HUDEP-2 (cell line): Measurements from ENCODE around the gene GLYATL1B.
"Not testable (repeated sequence)": the region's sequence is repeated elsewhere in the genome, so short reads cannot be mapped to it uniquely, and the experiment has no call there.

Experiments used
- DNase-seq, 76 experiments: peaks; one replicate each; lab custom pipeline; 2025; ENCODE audit not compliant: unreplicated experiment in 76 of 76; lab: John Stamatoyannopoulos, UW

Gene GLYATL1B, protein sequence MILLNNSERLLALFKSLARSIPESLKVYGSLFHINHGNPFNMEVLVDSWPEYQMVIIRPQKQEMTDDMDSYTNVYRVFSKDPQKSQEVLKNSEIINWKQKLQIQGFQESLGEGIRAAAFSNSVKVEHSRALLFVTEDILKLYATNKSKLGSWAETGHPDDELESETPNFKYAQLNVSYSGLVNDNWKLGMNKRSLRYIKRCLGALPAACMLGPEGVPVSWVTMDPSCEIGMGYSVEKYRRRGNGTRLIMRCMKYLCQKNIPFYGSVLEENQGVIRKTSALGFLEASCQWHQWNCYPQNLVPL

GRCh38 chr11:59086007-59086406 lies at the start of gene GLYATL1B:
GLYATL1B (plus strand) TSS chr11:59086307; CDS start chr11:59086307, 0 bp downstream.
- DNase-seq, result not testable (repeated sequence)

DNA sequence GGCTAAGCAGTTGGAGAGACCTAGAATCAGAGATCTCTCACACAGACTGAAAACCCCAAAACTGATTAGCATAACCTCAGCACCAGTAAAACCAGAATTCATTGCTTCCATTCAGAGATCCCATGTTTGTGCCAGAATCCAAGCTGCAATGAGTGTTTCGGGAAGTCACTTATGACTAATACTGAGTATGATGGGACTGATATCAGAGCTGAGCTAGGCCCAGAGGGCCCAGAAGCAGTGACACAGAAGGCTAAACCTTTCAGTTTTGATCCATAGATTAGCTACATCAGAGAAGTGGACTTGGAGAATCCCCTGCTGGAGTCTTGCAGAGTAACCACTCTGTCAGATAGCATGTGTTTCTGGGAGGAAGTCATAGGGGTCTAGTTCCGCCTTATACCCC lies 49.6 kb upstream of the GLYATL1B start:
- DNase-seq, result not testable (repeated sequence)

- not testable (repeated sequence) for DNase-seq
Measured at GRCh38 chr11:59037434-59037833, 48.7 kb upstream of the GLYATL1B start.

GRCh38 chr11:59040607-59041006 lies 45.5 kb upstream of the GLYATL1B start:
- DNase-seq, result no peak

GRCh38 chr11:59051383-59051782 lies 34.7 kb upstream of the GLYATL1B start:
- not testable (repeated sequence) for DNase-seq

GRCh38 chr11:59052355-59052754 lies 33.8 kb upstream of the GLYATL1B start:
- DNase-seq, result not testable (repeated sequence)

DNA sequence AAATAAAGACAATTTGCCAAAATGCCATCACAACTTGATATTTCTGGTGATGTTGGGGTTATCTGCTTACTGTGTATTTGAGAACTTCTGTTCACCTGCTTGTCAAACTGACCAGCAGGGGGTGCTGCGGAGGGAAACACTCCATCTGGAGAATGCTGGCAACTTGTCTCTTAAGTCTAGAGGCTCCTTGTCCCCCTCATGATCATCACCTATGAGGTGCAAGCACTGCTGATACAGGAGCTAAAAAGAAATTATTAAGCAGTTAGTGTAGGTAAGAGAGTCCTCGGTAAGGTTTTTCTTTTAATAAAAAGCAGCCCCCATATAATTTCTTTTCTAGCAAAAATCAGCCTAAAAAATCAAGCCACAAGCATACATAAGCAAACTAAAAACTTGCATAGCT lies 32.7 kb upstream of the GLYATL1B start:
- DNase-seq, result peak in 60 of 76 experiments; percentile 4 to 70 (median 39)

DNA sequence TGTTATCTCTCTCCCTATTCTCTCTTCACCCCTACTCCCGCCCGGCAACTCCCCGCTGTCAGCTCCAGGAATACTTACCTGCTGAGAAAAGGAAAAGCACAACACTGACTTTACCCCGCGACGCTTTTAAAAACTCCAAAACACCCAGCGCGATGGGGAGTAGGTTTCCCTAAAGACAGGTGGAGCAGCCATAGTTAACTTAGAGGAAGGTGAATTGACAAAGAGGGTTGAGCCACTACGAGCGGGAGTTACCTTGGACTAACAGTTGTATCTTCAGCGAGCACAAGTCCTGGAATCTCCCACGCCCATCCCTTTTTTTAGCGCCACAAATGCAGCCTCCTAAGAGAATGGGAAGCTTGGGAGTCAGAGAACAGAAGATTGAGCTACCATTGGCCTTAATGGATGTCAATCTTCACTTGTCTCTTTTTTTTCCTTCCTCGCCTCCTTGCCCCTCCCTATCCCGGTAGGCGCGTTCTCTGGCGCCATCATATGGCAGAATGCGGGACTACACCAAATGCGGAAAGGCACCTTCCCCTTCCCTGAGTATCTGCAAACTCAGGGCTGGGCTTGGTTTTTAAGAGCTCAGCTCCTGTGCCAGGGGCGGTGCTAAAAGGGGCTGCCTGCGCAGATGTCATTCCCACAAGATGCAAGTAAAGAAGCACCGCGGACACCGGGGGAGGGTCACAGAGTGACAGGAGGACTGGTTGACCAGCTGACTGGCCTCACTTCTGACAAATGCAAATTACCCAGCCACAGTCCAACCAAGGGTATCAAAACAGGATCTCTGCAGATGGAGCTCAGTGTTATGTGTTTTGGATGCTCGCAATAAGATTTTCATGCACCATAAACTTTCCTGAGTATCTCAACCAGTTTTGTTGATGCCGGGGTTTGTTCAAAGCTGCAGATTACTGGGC lies 27.7 kb upstream of the GLYATL1B start:
- DNase-seq, result peak in 71 of 76 experiments; percentile 5 to 90 (median 66)

DNA sequence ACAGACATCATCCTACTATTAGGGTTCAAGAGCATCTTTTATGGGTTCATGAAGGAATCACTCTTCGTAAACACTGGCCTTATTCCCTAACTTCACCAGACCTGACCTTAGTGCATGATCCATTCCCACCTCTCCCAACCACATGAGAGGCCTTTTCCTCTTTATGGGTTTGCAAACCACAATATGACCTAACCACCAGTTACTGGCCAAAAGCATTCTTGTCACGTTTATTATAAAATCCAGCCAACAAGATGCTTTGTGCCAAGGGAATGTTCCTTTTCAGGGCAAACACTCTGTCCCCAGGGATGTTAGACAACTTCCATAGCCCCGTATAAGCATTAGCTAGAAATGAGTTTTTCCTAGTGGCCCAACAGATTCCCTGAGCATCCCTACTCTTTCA lies 26.0 kb upstream of the GLYATL1B start:
- DNase-seq, result not testable (repeated sequence)

DNA sequence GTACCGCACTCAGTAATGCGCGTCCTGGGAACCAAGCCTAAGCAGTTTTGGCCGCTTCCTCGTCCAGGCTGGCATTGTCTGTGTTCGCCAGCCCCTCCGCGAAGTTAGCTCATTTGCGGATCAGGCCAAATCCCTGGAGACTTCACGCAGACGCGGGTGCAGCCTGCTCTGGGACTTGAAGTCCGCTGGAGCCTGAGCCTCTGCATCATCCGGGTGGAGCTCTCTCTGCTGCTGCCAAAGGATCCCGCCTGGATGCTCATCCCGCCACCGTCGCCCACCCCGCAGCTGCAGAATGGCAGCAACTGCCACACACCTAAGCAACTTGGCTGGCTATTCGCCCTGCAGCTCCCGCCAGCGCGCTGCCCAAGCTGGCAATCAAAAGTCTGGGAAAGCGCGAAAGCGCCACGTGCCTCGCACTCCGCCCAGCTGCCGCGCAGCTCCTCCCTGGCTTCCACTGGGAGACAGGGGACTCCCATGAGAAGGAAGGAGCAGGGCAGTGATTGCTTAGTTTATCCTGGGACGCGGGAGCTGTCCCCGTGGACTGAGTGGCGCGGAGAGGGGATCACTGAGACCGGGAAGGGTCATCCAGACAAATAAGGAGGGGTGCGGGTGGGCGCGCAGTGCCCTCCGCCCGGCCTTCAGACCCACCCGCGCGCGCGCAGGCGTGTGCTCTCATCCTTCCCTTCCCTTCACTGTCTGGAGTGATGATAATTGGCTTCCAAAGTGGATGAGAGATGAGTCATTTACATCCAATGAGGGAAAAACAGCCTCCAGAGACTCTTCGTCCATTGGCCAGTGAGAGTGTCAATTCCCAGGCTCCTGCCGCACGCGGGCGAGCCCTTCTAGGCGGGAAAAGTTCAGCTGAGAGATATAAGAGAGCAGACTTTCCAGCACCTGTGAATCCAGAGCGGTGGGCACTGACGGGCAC lies 23.2 kb upstream of the GLYATL1B start:
- DNase-seq, result no peak

DNA sequence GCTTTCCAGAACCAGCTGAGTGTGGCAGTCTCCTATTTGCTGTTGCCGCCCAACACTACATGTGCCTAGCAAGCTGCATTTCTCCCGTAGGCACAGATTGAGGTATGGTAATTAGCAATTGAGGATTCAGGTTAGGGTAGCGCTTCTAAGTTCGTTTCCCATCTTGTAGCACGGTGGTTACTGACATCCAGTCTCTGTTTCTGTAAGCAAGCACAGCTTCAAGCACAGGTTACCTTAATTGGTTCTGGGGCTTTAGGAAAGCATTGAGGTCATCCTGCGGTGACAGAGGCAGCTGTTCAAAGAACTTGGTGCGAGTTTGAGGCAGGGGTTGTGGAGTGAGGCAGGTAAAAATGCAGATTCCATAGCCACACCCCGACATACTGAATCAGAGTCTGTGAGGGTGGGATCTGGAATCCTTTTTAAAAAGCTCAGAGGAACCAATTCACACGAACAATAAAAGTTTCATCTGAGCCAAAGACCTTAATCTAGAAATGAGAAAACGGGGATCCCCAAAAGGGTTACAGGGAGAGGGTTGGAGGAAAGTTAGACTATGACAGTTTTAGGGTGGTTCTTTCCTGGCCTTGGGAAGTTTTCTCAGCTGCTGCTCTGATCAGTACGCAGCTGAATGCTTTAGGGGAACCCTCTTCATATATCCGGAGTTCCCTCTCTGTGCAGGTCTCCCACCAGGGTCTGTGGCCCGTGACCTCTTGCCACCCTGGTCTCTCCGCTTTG lies 21.9 kb upstream of the GLYATL1B start:
- DNase-seq, result not testable (repeated sequence)

GRCh38 chr11:59069087-59069486 lies 17.0 kb upstream of the GLYATL1B start:
- no peak for DNase-seq

- no peak for DNase-seq
Measured at GRCh38 chr11:59076876-59077571, 9.1 kb upstream of the GLYATL1B start.

GRCh38 chr11:59078435-59078834 lies 7.7 kb upstream of the GLYATL1B start:
- no peak for DNase-seq

- no peak for DNase-seq
Measured at GRCh38 chr11:59079086-59079485, 7.0 kb upstream of the GLYATL1B start.

DNA sequence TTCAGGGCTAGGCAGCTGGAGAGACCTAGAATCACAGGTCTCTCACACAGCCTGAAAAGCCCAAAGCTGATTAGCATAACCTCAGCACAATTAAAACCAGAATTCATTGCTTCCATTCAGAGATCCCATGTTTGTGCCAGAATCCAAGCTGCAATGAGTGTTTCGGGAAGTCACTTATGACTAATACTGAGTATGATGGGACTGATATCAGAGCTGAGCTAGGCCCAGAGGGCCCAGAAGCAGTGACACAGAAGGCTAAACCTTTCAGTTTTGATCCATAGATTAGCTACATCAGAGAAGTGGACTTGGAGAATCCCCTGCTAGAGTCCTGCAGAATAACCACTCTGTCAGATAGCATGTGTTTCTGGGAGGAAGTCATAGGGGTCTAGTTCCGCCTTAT lies 5.7 kb upstream of the GLYATL1B start:
- not testable (repeated sequence) for DNase-seq

DNA sequence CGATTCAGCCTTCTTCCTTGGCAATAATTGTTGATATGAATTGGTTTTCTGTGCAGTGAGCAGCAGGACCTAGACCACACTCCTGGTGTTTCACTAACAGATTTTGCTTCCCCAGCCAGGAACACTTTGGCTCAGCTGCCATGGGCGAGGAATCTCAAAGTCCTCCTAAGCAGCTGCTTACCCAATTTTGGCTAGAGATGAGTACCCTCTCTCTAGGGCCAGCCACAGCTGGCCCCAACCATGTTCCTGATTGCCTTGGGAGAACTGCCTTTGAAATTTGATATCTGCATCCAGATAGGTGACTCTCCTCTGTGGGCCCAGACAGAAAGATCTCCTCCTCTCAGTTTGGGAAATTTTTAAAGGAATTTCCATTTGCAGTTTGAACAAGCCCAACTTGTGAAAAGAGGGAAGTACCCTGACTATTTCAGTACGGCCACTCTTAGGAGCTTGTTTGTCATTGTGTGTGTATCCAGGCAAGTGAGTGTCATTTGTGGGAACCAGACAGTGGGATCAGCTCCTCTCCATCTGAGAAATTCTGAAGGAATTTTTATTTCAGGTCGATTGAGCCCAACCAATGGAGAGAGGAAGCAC lies 4.6 kb upstream of the GLYATL1B start:
- not testable (repeated sequence) for DNase-seq

DNA sequence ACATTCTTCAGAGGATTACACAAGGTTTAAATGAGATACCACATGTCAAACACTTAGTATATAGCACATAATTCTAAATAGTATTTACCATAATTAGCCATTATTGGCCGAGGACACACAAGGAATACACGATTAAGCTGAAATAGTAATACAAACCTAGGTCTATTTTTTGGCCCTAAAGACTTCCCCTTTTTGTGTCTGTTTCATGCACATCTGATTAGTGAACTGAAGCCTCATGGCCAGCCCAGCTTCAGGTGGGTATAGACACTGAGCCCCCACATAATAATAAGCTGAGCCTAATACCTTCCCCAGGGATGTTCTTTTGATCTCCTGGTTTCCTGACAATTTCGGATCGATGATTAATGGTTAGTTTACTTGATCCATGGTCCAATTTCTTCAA lies 2.1 kb downstream of the GLYATL1B start:
- DNase-seq, result no peak

GRCh38 chr11:59093576-59093975 lies 7.5 kb downstream of the GLYATL1B start:
- DNase-seq, result not testable (repeated sequence)
